ENCODE measurements around the gene AKAP1. TPM values are rescaled to one million over a fixed set of nuclear protein-coding genes. Genes with fewer than 3 reads are reported as not detected.
A peak's percentile ranks its signal among the peaks of the same experiment; 100 is the strongest.

The AKAP1 gene
- total and polyA plus RNA-seq, 5 donors: 92.3 to 194 (median 161) TPM

- Histone ChIP-seq H3K4me3 (ENCODE audit: low read length) (no peak overlapping the region), H3K4me1 (ENCODE audit: control insufficient read depth, insufficient read depth, low read length) (no peaks in the 10 kb centered on the region), H3K27ac (ENCODE audit: low read length) (no peak overlapping the region), H3K27me3 (ENCODE audit: control insufficient read depth, insufficient read depth) (no peaks in the 10 kb centered on the region), H3K9me3 (ENCODE audit: control insufficient read depth, low read length) (no peaks in the 10 kb centered on the region)
- 85% methylated on average over 7 of the region's 7 CpGs for WGBS
- intact Hi-C loops (cut with DNase I): loop anchor here in 2 of 4 donors (5.0 to 10.0 kb wide), 4 partner anchors 611 to 701 kb away; partner anchors contain the start of gene CCDC182 (in 2 of the 2)
- DNase-seq (no peak), ATAC-seq (no peak)
These were observed 48.4 kb downstream of the AKAP1 start for GRCh38 chr17:57133486-57133885.

DNA sequence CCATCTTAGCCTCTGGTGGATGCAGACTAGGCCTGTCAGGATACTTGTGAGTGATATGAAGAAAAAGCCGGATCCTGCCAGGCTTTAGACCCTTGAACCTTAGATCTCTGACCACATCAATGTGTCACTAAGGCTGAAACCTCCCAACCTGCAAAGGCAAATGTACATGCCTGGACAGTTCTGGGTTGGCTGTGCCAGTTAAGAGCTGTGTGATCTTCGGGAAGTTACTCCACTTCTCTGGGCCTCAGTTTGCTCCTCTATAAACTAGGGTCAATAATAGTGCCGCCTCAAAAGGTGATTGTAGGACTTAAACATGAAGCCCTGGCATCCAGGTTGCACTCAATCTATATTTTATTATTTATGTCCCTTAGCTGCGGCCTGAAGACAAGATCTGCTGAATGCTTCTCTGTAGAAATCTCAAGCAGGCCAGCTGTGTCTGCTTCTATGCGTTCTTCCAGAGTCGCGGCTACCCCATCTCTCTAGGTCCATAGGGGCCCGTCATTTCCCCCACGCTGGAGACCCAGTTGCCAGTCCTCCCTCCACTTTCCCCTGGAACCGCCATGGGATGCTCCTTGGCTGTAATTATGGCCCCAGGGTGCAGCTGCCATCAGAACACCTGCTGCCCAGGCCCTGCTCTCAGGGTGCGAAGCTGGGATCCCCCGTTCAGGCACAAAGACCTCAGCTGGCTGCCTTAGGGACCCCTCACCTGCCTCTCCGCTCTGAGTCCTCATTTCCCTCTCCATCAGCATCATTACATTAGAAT, 50.2 kb downstream of the AKAP1 start:
- no peaks in the 10 kb centered on the region for H3K4me1 ChIP-seq (ENCODE audit: control insufficient read depth, insufficient read depth, low read length)
- 90% methylated on average over 13 of the region's 13 CpGs for WGBS
- H3K27me3 ChIP-seq (ENCODE audit: control insufficient read depth, insufficient read depth): no peaks in the 10 kb centered on the region
- DNase-seq (no peak), ATAC-seq (no peak)
- H3K4me3 ChIP-seq (ENCODE audit: low read length): no peak overlapping the region
- H3K27ac ChIP-seq (ENCODE audit: low read length): no peak overlapping the region
- intact Hi-C loops (cut with DNase I): loop anchor here in 2 of 4 donors (5.0 to 10.0 kb wide), 3 partner anchors 610 to 700 kb away; partner anchors contain the start of gene CCDC182 (in 1 of the 2)
- H3K9me3 ChIP-seq (ENCODE audit: control insufficient read depth, low read length): no peaks in the 10 kb centered on the region

- no peak overlapping the region for H3K27ac ChIP-seq (ENCODE audit: low read length)
- no peak for DNase-seq
- no peaks in the 10 kb centered on the region for H3K27me3 ChIP-seq (ENCODE audit: control insufficient read depth, insufficient read depth)
- H3K4me1 ChIP-seq (ENCODE audit: control insufficient read depth, insufficient read depth, low read length): no peaks in the 10 kb centered on the region
- H3K9me3 ChIP-seq (ENCODE audit: control insufficient read depth, low read length): no peaks in the 10 kb centered on the region
- ATAC-seq: peak in 1 of 2 donors; percentile 68
- intact Hi-C loops (cut with DNase I): loop anchor here in 2 of 4 donors (5.0 to 10.0 kb wide), 3 partner anchors 609 to 699 kb away; partner anchors contain the start of gene CCDC182 (in 1 of the 2)
- no peak overlapping the region for H3K4me3 ChIP-seq (ENCODE audit: low read length)
- WGBS: 41% methylated on average over 21 of the region's 21 CpGs
These were observed 50.8 kb downstream of the AKAP1 start for GRCh38 chr17:57135789-57136291.

- Histone ChIP-seq H3K4me1 (ENCODE audit: control insufficient read depth, insufficient read depth, low read length) (no peaks in the 10 kb centered on the region), H3K27me3 (ENCODE audit: control insufficient read depth, insufficient read depth) (no peaks in the 10 kb centered on the region), H3K27ac (ENCODE audit: low read length) (no peak overlapping the region), H3K9me3 (ENCODE audit: control insufficient read depth, low read length) (no peaks in the 10 kb centered on the region), H3K4me3 (ENCODE audit: low read length) (no peak overlapping the region)
- 56% methylated on average over 13 of the region's 13 CpGs for WGBS
- peak in 1 of 2 donors; percentile 17 for ATAC-seq
- intact Hi-C loops (cut with DNase I): loop anchor here in 2 of 4 donors (5.0 to 10.0 kb wide), 3 partner anchors 608 to 698 kb away; partner anchors contain the start of gene CCDC182 (in 1 of the 2)
- no peak for DNase-seq
These were observed 51.3 kb downstream of the AKAP1 start for GRCh38 chr17:57136355-57136754.

- H3K4me3 ChIP-seq (ENCODE audit: low read length): no peak overlapping the region
- H3K4me1 ChIP-seq (ENCODE audit: control insufficient read depth, insufficient read depth, low read length): no peaks in the 10 kb centered on the region
- no peaks in the 10 kb centered on the region for H3K27me3 ChIP-seq (ENCODE audit: control insufficient read depth, insufficient read depth)
- H3K27ac ChIP-seq (ENCODE audit: low read length): no peak overlapping the region
- DNase-seq: no peak
- no peaks in the 10 kb centered on the region for H3K9me3 ChIP-seq (ENCODE audit: control insufficient read depth, low read length)
- WGBS: 88% methylated on average over 17 of the region's 17 CpGs
- peak in 1 of 2 donors; percentile 33 for ATAC-seq
- intact Hi-C loops (cut with DNase I): loop anchor here in 2 of 4 donors (5.0 to 10.0 kb wide), 3 partner anchors 607 to 697 kb away; partner anchors contain the start of gene CCDC182 (in 1 of the 2)
These were observed 53.2 kb downstream of the AKAP1 start for GRCh38 chr17:57138030-57138911.

GRCh38 chr17:57138956-57139576, 54.0 kb downstream of the AKAP1 start:
- H3K27ac ChIP-seq (ENCODE audit: low read length): no peak overlapping the region
- no peaks in the 10 kb centered on the region for H3K9me3 ChIP-seq (ENCODE audit: control insufficient read depth, low read length)
- DNase-seq (no peak), ATAC-seq (no peak)
- 72% methylated on average over 6 of the region's 6 CpGs for WGBS
- H3K4me3 ChIP-seq (ENCODE audit: low read length): no peak overlapping the region
- H3K27me3 ChIP-seq (ENCODE audit: control insufficient read depth, insufficient read depth): no peaks in the 10 kb centered on the region
- no peaks in the 10 kb centered on the region for H3K4me1 ChIP-seq (ENCODE audit: control insufficient read depth, insufficient read depth, low read length)
- intact Hi-C loops (cut with DNase I): loop anchor here in 2 of 4 donors (5.0 to 10.0 kb wide), 3 partner anchors 606 to 696 kb away; partner anchors contain the start of gene CCDC182 (in 1 of the 2)

- 67% methylated on average over 8 of the region's 8 CpGs for WGBS
- ATAC-seq: no peak
- Histone ChIP-seq H3K4me1 (ENCODE audit: control insufficient read depth, insufficient read depth, low read length) (no peaks in the 10 kb centered on the region), H3K27me3 (ENCODE audit: control insufficient read depth, insufficient read depth) (no peaks in the 10 kb centered on the region), H3K4me3 (ENCODE audit: low read length) (no peak overlapping the region), H3K27ac (ENCODE audit: low read length) (no peak overlapping the region), H3K9me3 (ENCODE audit: control insufficient read depth, low read length) (no peaks in the 10 kb centered on the region)
- intact Hi-C loops (cut with DNase I): no loop called here
- no peak for DNase-seq
These were observed 55.3 kb downstream of the AKAP1 start for GRCh38 chr17:57140316-57140715.

DNA sequence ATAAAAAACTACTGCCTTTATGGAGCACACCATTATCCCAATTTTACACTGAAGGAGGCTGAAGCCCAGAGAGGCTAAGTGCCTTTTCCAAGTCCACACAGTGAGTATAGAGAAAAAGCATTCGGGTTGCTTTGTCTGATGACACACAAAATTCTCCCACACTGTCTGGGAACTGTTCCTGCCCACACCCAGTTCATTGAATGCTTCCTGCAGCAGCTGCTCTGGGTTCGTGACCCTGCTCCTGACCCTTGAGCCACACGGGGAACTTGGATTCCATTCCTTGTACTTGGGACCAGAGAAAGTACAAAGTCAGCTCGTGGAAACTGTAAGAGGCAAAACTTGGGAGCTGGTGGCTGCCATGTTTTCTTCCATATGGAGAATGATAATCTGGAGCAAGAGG, 57.9 kb downstream of the AKAP1 start:
- Histone ChIP-seq H3K27me3 (ENCODE audit: control insufficient read depth, insufficient read depth) (no peaks in the 10 kb centered on the region), H3K27ac (ENCODE audit: low read length) (no peak overlapping the region), H3K4me3 (ENCODE audit: low read length) (no peak overlapping the region), H3K9me3 (ENCODE audit: control insufficient read depth, low read length) (no peaks in the 10 kb centered on the region), H3K4me1 (ENCODE audit: control insufficient read depth, insufficient read depth, low read length) (no peaks in the 10 kb centered on the region)
- ATAC-seq (peak in 1 of 2 donors; percentile 47), DNase-seq (no peak)
- intact Hi-C loops (cut with DNase I): no loop called here
- WGBS: 33% methylated on average over 4 of the region's 4 CpGs

GRCh38 chr17:57143361-57143760, 58.3 kb downstream of the AKAP1 start:
- Histone ChIP-seq H3K4me3 (ENCODE audit: low read length) (no peak overlapping the region), H3K9me3 (ENCODE audit: control insufficient read depth, low read length) (no peaks in the 10 kb centered on the region), H3K4me1 (ENCODE audit: control insufficient read depth, insufficient read depth, low read length) (no peaks in the 10 kb centered on the region), H3K27me3 (ENCODE audit: control insufficient read depth, insufficient read depth) (no peaks in the 10 kb centered on the region), H3K27ac (ENCODE audit: low read length) (no peak overlapping the region)
- 75% methylated on average over 2 of the region's 2 CpGs for WGBS
- DNase-seq (no peak), ATAC-seq (no peak)
- intact Hi-C loops (cut with DNase I): no loop called here

GRCh38 chr17:57143919-57144318, 58.9 kb downstream of the AKAP1 start:
- H3K4me3 ChIP-seq (ENCODE audit: low read length): no peak overlapping the region
- ATAC-seq: no peak
- no peaks in the 10 kb centered on the region for H3K4me1 ChIP-seq (ENCODE audit: control insufficient read depth, insufficient read depth, low read length)
- H3K27ac ChIP-seq (ENCODE audit: low read length): no peak overlapping the region
- 81% methylated on average over 5 of the region's 5 CpGs for WGBS
- intact Hi-C loops (cut with DNase I): no loop called here
- DNase-seq: no peak
- no peaks in the 10 kb centered on the region for H3K27me3 ChIP-seq (ENCODE audit: control insufficient read depth, insufficient read depth)
- H3K9me3 ChIP-seq (ENCODE audit: control insufficient read depth, low read length): no peaks in the 10 kb centered on the region
